Osteocyte (in vitro differentiated cells): Measurements from ENCODE around the gene ATE1. TPM values are rescaled to one million over a fixed set of nuclear protein-coding genes. Genes with fewer than 3 reads are reported as not detected.

Source experiments
- DNase-seq: peaks from one replicate; pipeline ENCODE4 v3.0.0; 2021; ENCODE audit warnings: mixed read lengths; ENCODE audit not compliant: unreplicated experiment; ENCODE audit errors: extremely low spot score
- H3K27ac Mint-ChIP-seq: one replicate; pipeline ENCODE4 v1.8.0; 2021; ENCODE audit warnings: mild to moderate bottlenecking, mixed read lengths; ENCODE audit not compliant: unreplicated experiment
- H3K27me3 Mint-ChIP-seq: one replicate; pipeline ENCODE4 v1.8.0; 2021; ENCODE audit warnings: mixed read lengths; ENCODE audit not compliant: unreplicated experiment
- H3K36me3 Mint-ChIP-seq: one replicate; pipeline ENCODE4 v1.8.0; 2021; ENCODE audit warnings: mixed read lengths; ENCODE audit not compliant: unreplicated experiment
- H3K4me1 Mint-ChIP-seq: one replicate; pipeline ENCODE4 v1.8.0; 2021; ENCODE audit warnings: mixed read lengths; ENCODE audit not compliant: unreplicated experiment
- H3K4me3 Mint-ChIP-seq: one replicate; pipeline ENCODE4 v1.8.0; 2021; ENCODE audit warnings: mild to moderate bottlenecking, moderate library complexity, mixed read lengths; ENCODE audit not compliant: unreplicated experiment
- H3K9me3 Mint-ChIP-seq: one replicate; pipeline ENCODE4 v1.8.0; 2021; ENCODE audit warnings: mixed read lengths; ENCODE audit not compliant: unreplicated experiment
- CTCF ChIP-seq: fragments of 200-600 bp; sonication (generic); IDR thresholded peaks from 2 replicates; pipeline ENCODE4 v1.5.0; 2021; ENCODE audit warnings: antibody characterized with exemption, mild to moderate bottlenecking, moderate library complexity
- total RNA-seq: library from RNA; stranded (reverse); gene quantifications from 2 replicates; pipeline ENCODE4 v1.2.1, GENCODE V29; 2021

The ATE1 gene
- total RNA-seq, 1 donor from 2014 or later = 29.0 TPM

GRCh38 chr10:121851786-121852185, 76.0 kb downstream of the ATE1 start:
- DNase-seq = no peak
- Mint-ChIP-seq H3K4me3 (no peak overlapping the region), H3K27me3 (no peaks in the 10 kb centered on the region), H3K4me1 (no peaks in the 10 kb centered on the region), H3K27ac (no peak overlapping the region), H3K9me3 (no peaks in the 10 kb centered on the region), H3K36me3 (peaks cover 26% of the 10 kb centered on the region)
- TF ChIP-seq CTCF = no peak

- H3K27me3 Mint-ChIP-seq = no peaks in the 10 kb centered on the region
- no peak for TF ChIP-seq CTCF
- no peak for DNase-seq
- no peak overlapping the region for H3K4me3 Mint-ChIP-seq
- no peak overlapping the region for H3K27ac Mint-ChIP-seq
- H3K9me3 Mint-ChIP-seq = peaks cover 6% of the 10 kb centered on the region
- no peaks in the 10 kb centered on the region for H3K4me1 Mint-ChIP-seq
- peaks cover 26% of the 10 kb centered on the region for H3K36me3 Mint-ChIP-seq
Measured at GRCh38 chr10:121848082-121848481, 79.7 kb downstream of the ATE1 start.

GRCh38 chr10:121846555-121846954, 81.3 kb downstream of the ATE1 start:
- Mint-ChIP-seq H3K27ac (no peak overlapping the region), H3K27me3 (no peaks in the 10 kb centered on the region), H3K9me3 (peaks cover 6% of the 10 kb centered on the region), H3K4me3 (no peak overlapping the region), H3K4me1 (no peaks in the 10 kb centered on the region), H3K36me3 (peaks cover 26% of the 10 kb centered on the region)
- no peak for TF ChIP-seq CTCF
- no peak for DNase-seq

- Mint-ChIP-seq H3K4me3 (no peak overlapping the region), H3K9me3 (peaks cover 6% of the 10 kb centered on the region), H3K27me3 (no peaks in the 10 kb centered on the region), H3K36me3 (peaks cover 23% of the 10 kb centered on the region), H3K4me1 (no peaks in the 10 kb centered on the region), H3K27ac (no peak overlapping the region)
- TF ChIP-seq CTCF = no peak
- DNase-seq = no peak
Measured at GRCh38 chr10:121845044-121845784, 82.6 kb downstream of the ATE1 start.

- peaks cover 16% of the 10 kb centered on the region for H3K36me3 Mint-ChIP-seq
- peaks cover 6% of the 10 kb centered on the region for H3K9me3 Mint-ChIP-seq
- H3K27ac Mint-ChIP-seq = no peak overlapping the region
- no peaks in the 10 kb centered on the region for H3K27me3 Mint-ChIP-seq
- no peaks in the 10 kb centered on the region for H3K4me1 Mint-ChIP-seq
- H3K4me3 Mint-ChIP-seq = no peak overlapping the region
- TF ChIP-seq CTCF = no peak
- DNase-seq = no peak
Measured at GRCh38 chr10:121844537-121844936, 83.3 kb downstream of the ATE1 start.
